Measurements from ENCODE around the gene CLASP1. TPM values are rescaled to one million over a fixed set of nuclear protein-coding genes. Genes with fewer than 3 reads are reported as not detected.
"Not testable (repeated sequence)": the region's sequence is repeated elsewhere in the genome, so short reads cannot be mapped to it uniquely, and the experiment has no call there.

Gene CLASP1
- total and polyA plus RNA-seq, 2 experiments from 2014 or later: 16.6 to 56.3 TPM

DNA sequence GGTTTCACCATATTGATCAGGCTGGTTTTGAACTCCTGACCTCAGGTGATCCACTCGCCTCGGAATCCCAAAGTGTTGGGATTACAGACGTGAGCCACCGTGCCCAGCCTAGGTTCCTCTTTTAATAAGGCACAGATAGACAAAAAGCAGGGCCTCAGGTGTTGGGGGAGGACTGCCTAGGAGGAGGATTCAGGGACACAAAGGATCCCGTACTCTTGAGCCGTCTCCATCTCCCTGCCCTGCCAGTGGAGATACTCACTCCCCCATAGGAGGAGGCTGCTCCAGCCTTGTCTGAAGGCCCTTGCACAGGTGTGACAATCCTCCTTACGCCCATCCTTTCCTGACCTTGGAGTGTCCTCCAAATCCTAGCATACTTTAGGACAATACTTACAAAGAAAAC is 332.3 kb downstream of the CLASP1 start:
- Histone ChIP-seq H3K27me3 (ENCODE audit: insufficient read depth) (no peaks in the 10 kb centered on the region), H3K36me3 (ENCODE audit: insufficient read depth) (no peaks in the 10 kb centered on the region), H3K4me3 (no peak overlapping the region), H3F3A (replicated peaks; ENCODE audit: low read depth) (no peaks in the 10 kb centered on the region), H3K79me2 (replicated peaks; ENCODE audit: insufficient read depth) (no peaks in the 10 kb centered on the region), H3K4me2 (no peak overlapping the region), H3K4me1 (ENCODE audit: insufficient read depth) (no peaks in the 10 kb centered on the region), H3K27ac (ENCODE audit: low read depth) (no peak overlapping the region), H2AFZ (no peak overlapping the region), H4K20me1 (replicated peaks; ENCODE audit: insufficient read depth) (no peaks in the 10 kb centered on the region), H3K9me2 (ENCODE audit: insufficient read depth) (no peaks in the 10 kb centered on the region)
- Mint-ChIP-seq H3K9me3 (no peaks in the 10 kb centered on the region), H3K4me3 (no peak overlapping the region), H3K27ac (no peak overlapping the region), H3K36me3 (ENCODE audit: low read depth) (no peaks in the 10 kb centered on the region), H3K4me1 (no peaks in the 10 kb centered on the region), H3K27me3 (ENCODE audit: insufficient read depth, low read depth, poor library complexity) (peaks cover 6% of the 10 kb centered on the region)
- DNase-seq (ENCODE audit: low spot score) (no peak), ATAC-seq (no peak)
- TF ChIP-seq ZNF331 (CRISPR knock-in tag; IDR thresholded peaks at IDR 0.05; ENCODE audit: low read depth) (no peak), ZNF114 (CRISPR knock-in tag; IDR thresholded peaks at IDR 0.05) (no peak)
- TF ChIP-seq, protein P1, sequence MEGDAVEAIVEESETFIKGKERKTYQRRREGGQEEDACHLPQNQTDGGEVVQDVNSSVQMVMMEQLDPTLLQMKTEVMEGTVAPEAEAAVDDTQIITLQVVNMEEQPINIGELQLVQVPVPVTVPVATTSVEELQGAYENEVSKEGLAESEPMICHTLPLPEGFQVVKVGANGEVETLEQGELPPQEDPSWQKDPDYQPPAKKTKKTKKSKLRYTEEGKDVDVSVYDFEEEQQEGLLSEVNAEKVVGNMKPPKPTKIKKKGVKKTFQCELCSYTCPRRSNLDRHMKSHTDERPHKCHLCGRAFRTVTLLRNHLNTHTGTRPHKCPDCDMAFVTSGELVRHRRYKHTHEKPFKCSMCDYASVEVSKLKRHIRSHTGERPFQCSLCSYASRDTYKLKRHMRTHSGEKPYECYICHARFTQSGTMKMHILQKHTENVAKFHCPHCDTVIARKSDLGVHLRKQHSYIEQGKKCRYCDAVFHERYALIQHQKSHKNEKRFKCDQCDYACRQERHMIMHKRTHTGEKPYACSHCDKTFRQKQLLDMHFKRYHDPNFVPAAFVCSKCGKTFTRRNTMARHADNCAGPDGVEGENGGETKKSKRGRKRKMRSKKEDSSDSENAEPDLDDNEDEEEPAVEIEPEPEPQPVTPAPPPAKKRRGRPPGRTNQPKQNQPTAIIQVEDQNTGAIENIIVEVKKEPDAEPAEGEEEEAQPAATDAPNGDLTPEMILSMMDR (conservative IDR thresholded peaks at IDR 0.05; ENCODE audit: low read depth in 2 of 2): no peak

- H3K4me1 Mint-ChIP-seq; DNase-seq (ENCODE audit: low spot score); H3K27ac Mint-ChIP-seq; H3K27ac ChIP-seq (ENCODE audit: low read depth); H3K36me3 ChIP-seq (ENCODE audit: insufficient read depth); H3K4me2 ChIP-seq; H3F3A ChIP-seq (replicated peaks; ENCODE audit: low read depth); H3K4me3 ChIP-seq; ATAC-seq; H3K4me3 Mint-ChIP-seq; H4K20me1 ChIP-seq (replicated peaks; ENCODE audit: insufficient read depth); H3K4me1 ChIP-seq (ENCODE audit: insufficient read depth); H3K27me3 Mint-ChIP-seq (ENCODE audit: insufficient read depth, low read depth, poor library complexity); H3K27me3 ChIP-seq (ENCODE audit: insufficient read depth); H3K9me2 ChIP-seq (ENCODE audit: insufficient read depth); H2AFZ ChIP-seq; H3K9me3 Mint-ChIP-seq; H3K36me3 Mint-ChIP-seq (ENCODE audit: low read depth); H3K79me2 ChIP-seq (replicated peaks; ENCODE audit: insufficient read depth): not testable (repeated sequence)
These were observed 335.6 kb downstream of the CLASP1 start for GRCh38 chr2:121313701-121314100.

- Mint-ChIP-seq H3K9me3 (no peaks in the 10 kb centered on the region), H3K4me1 (no peaks in the 10 kb centered on the region), H3K36me3 (ENCODE audit: low read depth) (no peaks in the 10 kb centered on the region), H3K4me3 (no peak overlapping the region), H3K27me3 (ENCODE audit: insufficient read depth, low read depth, poor library complexity) (peaks cover 2% of the 10 kb centered on the region), H3K27ac (no peak overlapping the region)
- H3K4me1 ChIP-seq (ENCODE audit: insufficient read depth): no peaks in the 10 kb centered on the region
- H4K20me1 ChIP-seq (replicated peaks; ENCODE audit: insufficient read depth): no peaks in the 10 kb centered on the region
- no peaks in the 10 kb centered on the region for H3K9me2 ChIP-seq (ENCODE audit: insufficient read depth)
- no peak overlapping the region for H3K4me3 ChIP-seq
- no peak for TF ChIP-seq STAT1 (IDR thresholded peaks at IDR 0.05; ENCODE audit: unreplicated experiment)
- no peak for TF ChIP-seq EZH2phosphoT487 (IDR thresholded peaks at IDR 0.05; ENCODE audit: unreplicated experiment)
- TF ChIP-seq ZNF331 (CRISPR knock-in tag; IDR thresholded peaks at IDR 0.05; ENCODE audit: low read depth): no peak
- TF ChIP-seq, protein P2, sequence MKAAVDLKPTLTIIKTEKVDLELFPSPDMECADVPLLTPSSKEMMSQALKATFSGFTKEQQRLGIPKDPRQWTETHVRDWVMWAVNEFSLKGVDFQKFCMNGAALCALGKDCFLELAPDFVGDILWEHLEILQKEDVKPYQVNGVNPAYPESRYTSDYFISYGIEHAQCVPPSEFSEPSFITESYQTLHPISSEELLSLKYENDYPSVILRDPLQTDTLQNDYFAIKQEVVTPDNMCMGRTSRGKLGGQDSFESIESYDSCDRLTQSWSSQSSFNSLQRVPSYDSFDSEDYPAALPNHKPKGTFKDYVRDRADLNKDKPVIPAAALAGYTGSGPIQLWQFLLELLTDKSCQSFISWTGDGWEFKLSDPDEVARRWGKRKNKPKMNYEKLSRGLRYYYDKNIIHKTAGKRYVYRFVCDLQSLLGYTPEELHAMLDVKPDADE (IDR thresholded peaks at IDR 0.05): no peak
- TF ChIP-seq ZNF114 (CRISPR knock-in tag; IDR thresholded peaks at IDR 0.05): no peak
- TF ChIP-seq, protein P3, sequence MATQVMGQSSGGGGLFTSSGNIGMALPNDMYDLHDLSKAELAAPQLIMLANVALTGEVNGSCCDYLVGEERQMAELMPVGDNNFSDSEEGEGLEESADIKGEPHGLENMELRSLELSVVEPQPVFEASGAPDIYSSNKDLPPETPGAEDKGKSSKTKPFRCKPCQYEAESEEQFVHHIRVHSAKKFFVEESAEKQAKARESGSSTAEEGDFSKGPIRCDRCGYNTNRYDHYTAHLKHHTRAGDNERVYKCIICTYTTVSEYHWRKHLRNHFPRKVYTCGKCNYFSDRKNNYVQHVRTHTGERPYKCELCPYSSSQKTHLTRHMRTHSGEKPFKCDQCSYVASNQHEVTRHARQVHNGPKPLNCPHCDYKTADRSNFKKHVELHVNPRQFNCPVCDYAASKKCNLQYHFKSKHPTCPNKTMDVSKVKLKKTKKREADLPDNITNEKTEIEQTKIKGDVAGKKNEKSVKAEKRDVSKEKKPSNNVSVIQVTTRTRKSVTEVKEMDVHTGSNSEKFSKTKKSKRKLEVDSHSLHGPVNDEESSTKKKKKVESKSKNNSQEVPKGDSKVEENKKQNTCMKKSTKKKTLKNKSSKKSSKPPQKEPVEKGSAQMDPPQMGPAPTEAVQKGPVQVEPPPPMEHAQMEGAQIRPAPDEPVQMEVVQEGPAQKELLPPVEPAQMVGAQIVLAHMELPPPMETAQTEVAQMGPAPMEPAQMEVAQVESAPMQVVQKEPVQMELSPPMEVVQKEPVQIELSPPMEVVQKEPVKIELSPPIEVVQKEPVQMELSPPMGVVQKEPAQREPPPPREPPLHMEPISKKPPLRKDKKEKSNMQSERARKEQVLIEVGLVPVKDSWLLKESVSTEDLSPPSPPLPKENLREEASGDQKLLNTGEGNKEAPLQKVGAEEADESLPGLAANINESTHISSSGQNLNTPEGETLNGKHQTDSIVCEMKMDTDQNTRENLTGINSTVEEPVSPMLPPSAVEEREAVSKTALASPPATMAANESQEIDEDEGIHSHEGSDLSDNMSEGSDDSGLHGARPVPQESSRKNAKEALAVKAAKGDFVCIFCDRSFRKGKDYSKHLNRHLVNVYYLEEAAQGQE (IDR thresholded peaks at IDR 0.05; ENCODE audit: unreplicated experiment): no peak
- TF ChIP-seq NANOG (IDR thresholded peaks at IDR 0.05; ENCODE audit: borderline replicate concordance): no peak
- no peak for TF ChIP-seq JUNB (IDR thresholded peaks at IDR 0.05; ENCODE audit: unreplicated experiment)
- no peak for TF ChIP-seq CREB1 (CRISPR knock-in tag; IDR thresholded peaks at IDR 0.05; ENCODE audit: low read depth)
- no peak overlapping the region for H3K27ac ChIP-seq (ENCODE audit: low read depth)
- no peaks in the 10 kb centered on the region for H3K79me2 ChIP-seq (replicated peaks; ENCODE audit: insufficient read depth)
- H3F3A ChIP-seq (replicated peaks; ENCODE audit: low read depth): no peaks in the 10 kb centered on the region
- H3K27me3 ChIP-seq (ENCODE audit: insufficient read depth): no peaks in the 10 kb centered on the region
- no peaks in the 10 kb centered on the region for H3K36me3 ChIP-seq (ENCODE audit: insufficient read depth)
- no peak for DNase-seq (ENCODE audit: low spot score)
- H2AFZ ChIP-seq: no peak overlapping the region
- H3K4me2 ChIP-seq: no peak overlapping the region
- no peak for ATAC-seq
These were observed 339.5 kb downstream of the CLASP1 start for GRCh38 chr2:121309801-121310200.
